Measurements from ENCODE around the gene CDK14. TPM values are rescaled to one million over a fixed set of nuclear protein-coding genes. Genes with fewer than 3 reads are reported as not detected.
"Not testable (repeated sequence)": the region's sequence is repeated elsewhere in the genome, so short reads cannot be mapped to it uniquely, and the experiment has no call there.

Gene CDK14
- total and polyA plus RNA-seq, 9 donors = 12.6 to 54.1 (median 43.8) TPM

- H3K9me3 ChIP-seq = no peaks in the 10 kb centered on the region
- H3K27me3 ChIP-seq = no peaks in the 10 kb centered on the region
- 87 to 93% (median 92%) methylated on average over 2 of the region's 2 CpGs for WGBS, 3 donors
- no peaks in the 10 kb centered on the region for H3K36me3 ChIP-seq
- intact Hi-C loops (cut with DNase I) = no loop called here
- no peaks in the 10 kb centered on the region for H3K4me1 ChIP-seq (ENCODE audit: insufficient read depth)
- H3K27ac ChIP-seq = no peak overlapping the region
- no peak for TF ChIP-seq EP300 (IDR thresholded peaks at IDR 0.05)
- no peak for TF ChIP-seq CTCF (IDR thresholded peaks at IDR 0.05)
- no peak for TF ChIP-seq POLR2A (IDR thresholded peaks at IDR 0.05)
- DNase-seq = no peak
- no peak overlapping the region for H3K4me3 ChIP-seq
Measured at GRCh38 chr7:90797596-90797995, 201.5 kb downstream of the CDK14 start.

GRCh38 chr7:90804370-90804769 lies 208.2 kb downstream of the CDK14 start:
- Histone ChIP-seq H3K9me3 (no peaks in the 10 kb centered on the region), H3K36me3 (no peaks in the 10 kb centered on the region), H3K27ac (no peak overlapping the region), H3K27me3 (no peaks in the 10 kb centered on the region), H3K4me3 (no peak overlapping the region), H3K4me1 (ENCODE audit: insufficient read depth) (no peaks in the 10 kb centered on the region)
- intact Hi-C loops (cut with DNase I) = no loop called here
- WGBS, 3 donors = 75 to 89% (median 86%) methylated on average over 1 of the region's 1 CpG
- TF ChIP-seq POLR2A (IDR thresholded peaks at IDR 0.05) (no peak), CTCF (IDR thresholded peaks at IDR 0.05) (no peak), EP300 (IDR thresholded peaks at IDR 0.05) (no peak)
- no peak for DNase-seq

- H3K36me3 ChIP-seq; H3K9me3 ChIP-seq; H3K27me3 ChIP-seq; DNase-seq; H3K4me1 ChIP-seq (ENCODE audit: insufficient read depth); H3K4me3 ChIP-seq; H3K27ac ChIP-seq; intact Hi-C loops (cut with DNase I): not testable (repeated sequence)
- 88 to 98% (median 92%) methylated on average over 2 of the region's 2 CpGs for WGBS, 3 donors
Measured at GRCh38 chr7:90815552-90815951, 219.4 kb downstream of the CDK14 start.

- H3K4me1 ChIP-seq (ENCODE audit: insufficient read depth) = no peaks in the 10 kb centered on the region
- no peak overlapping the region for H3K27ac ChIP-seq
- H3K36me3 ChIP-seq = no peaks in the 10 kb centered on the region
- H3K9me3 ChIP-seq = no peaks in the 10 kb centered on the region
- 79 to 93% (median 80%) methylated on average over 6 of the region's 6 CpGs for WGBS, 3 donors
- TF ChIP-seq CTCF (IDR thresholded peaks at IDR 0.05) = no peak
- no peak for TF ChIP-seq POLR2A (IDR thresholded peaks at IDR 0.05)
- TF ChIP-seq EP300 (IDR thresholded peaks at IDR 0.05) = no peak
- DNase-seq = no peak
- no peak overlapping the region for H3K4me3 ChIP-seq
- H3K27me3 ChIP-seq = no peaks in the 10 kb centered on the region
- intact Hi-C loops (cut with DNase I) = no loop called here
Measured at GRCh38 chr7:90816511-90817142, 220.5 kb downstream of the CDK14 start.

GRCh38 chr7:90817151-90817550 lies 221.0 kb downstream of the CDK14 start:
- Histone ChIP-seq H3K4me1 (ENCODE audit: insufficient read depth) (no peaks in the 10 kb centered on the region), H3K4me3 (no peak overlapping the region), H3K27me3 (no peaks in the 10 kb centered on the region), H3K36me3 (no peaks in the 10 kb centered on the region), H3K9me3 (no peaks in the 10 kb centered on the region), H3K27ac (no peak overlapping the region)
- 54 to 57% (median 56%) methylated on average over 4 of the region's 4 CpGs for WGBS, 3 donors
- DNase-seq = no peak
- intact Hi-C loops (cut with DNase I) = no loop called here
- TF ChIP-seq POLR2A (IDR thresholded peaks at IDR 0.05) (no peak), EP300 (IDR thresholded peaks at IDR 0.05) (no peak), CTCF (IDR thresholded peaks at IDR 0.05) (no peak)

Measured in ovary (tissue), 9 donors.